Measurements from ENCODE around the gene CBFA2T2. TPM values are rescaled to one million over a fixed set of nuclear protein-coding genes. Genes with fewer than 3 reads are reported as not detected.
"Not testable (repeated sequence)": the region's sequence is repeated elsewhere in the genome, so short reads cannot be mapped to it uniquely, and the experiment has no call there.

CBFA2T2 gene
- total and polyA plus RNA-seq, 12 donors, result 5.3 to 16.7 (median 9.4) TPM

GRCh38 chr20:33444797-33445560 lies 44.9 kb upstream of the CBFA2T2 start:
- peak in 3 of 7 donors; percentile 26 to 42 (median 36) for DNase-seq
- WGBS, 4 donors, result 49 to 60% (median 52%) methylated on average over 4 of the region's 4 CpGs
- no peaks in the 10 kb centered on the region for H3K27me3 ChIP-seq
- no peaks in the 10 kb centered on the region for H3K9me3 ChIP-seq (replicated peaks in 1 of 3)
- peaks cover 4 to 17% of the 10 kb centered on the region in 2 donors for H3K4me1 ChIP-seq (replicated peaks in 1 of 2)
- H3K4me3 ChIP-seq, result peak overlapping the region in 2 of 4 donors; percentile 56 to 92
- intact Hi-C loops (cut with DNase I), result no loop called here
- H3K36me3 ChIP-seq (replicated peaks in 1 of 2), result no peaks in the 10 kb centered on the region
- no peak for TF ChIP-seq POLR2A (IDR thresholded peaks at IDR 0.05)
- peak in 2 of 6 experiments; percentile 14 to 26 for TF ChIP-seq CTCF (IDR thresholded peaks at IDR 0.05)
- H3K27ac ChIP-seq, result peak overlapping the region in 1 of 5 donors; percentile 65

- Histone ChIP-seq H3K27me3 (no peaks in the 10 kb centered on the region), H3K4me3 (no peak overlapping the region), H3K9me3 (replicated peaks in 1 of 3) (no peaks in the 10 kb centered on the region), H3K27ac (no peak overlapping the region), H3K36me3 (replicated peaks in 1 of 2) (no peaks in the 10 kb centered on the region), H3K4me1 (replicated peaks in 1 of 2) (peaks cover 4 to 16% of the 10 kb centered on the region in 2 donors)
- WGBS, 4 donors, result 76 to 89% (median 87%) methylated on average over 4 of the region's 4 CpGs
- intact Hi-C loops (cut with DNase I), result no loop called here
- TF ChIP-seq CTCF (IDR thresholded peaks at IDR 0.05) (no peak), POLR2A (IDR thresholded peaks at IDR 0.05) (no peak)
- no peak for DNase-seq
Measured at GRCh38 chr20:33445881-33446625, 43.8 kb upstream of the CBFA2T2 start.

- TF ChIP-seq CTCF (IDR thresholded peaks at IDR 0.05) (no peak), POLR2A (IDR thresholded peaks at IDR 0.05) (no peak)
- 58 to 70% (median 60%) methylated on average over 4 of the region's 4 CpGs for WGBS, 4 donors
- Histone ChIP-seq H3K4me3 (no peak overlapping the region), H3K27me3 (no peaks in the 10 kb centered on the region), H3K36me3 (replicated peaks in 1 of 2) (no peaks in the 10 kb centered on the region), H3K9me3 (replicated peaks in 1 of 3) (no peaks in the 10 kb centered on the region), H3K27ac (peak overlapping the region in 1 of 5 donors; percentile 21), H3K4me1 (replicated peaks in 1 of 2) (no peaks in the 10 kb centered on the region)
- intact Hi-C loops (cut with DNase I), result loop anchor here (5.0 to 10.0 kb wide), 3 partner anchors 196 to 284 kb away; partner anchors contain the start of genes C20orf144 (in 1 of the 2) and ZNF341 (in 1 of the 2)
- DNase-seq, result peak in 6 of 7 donors; percentile 37 to 64 (median 54)
Measured at GRCh38 chr20:33450867-33451266, 39.0 kb upstream of the CBFA2T2 start.

- DNase-seq, result peak; percentile 76 to 93 (median 84)
- not testable (repeated sequence) for H3K4me1 ChIP-seq (replicated peaks in 1 of 2); H3K27me3 ChIP-seq; H3K9me3 ChIP-seq (replicated peaks in 1 of 3); H3K27ac ChIP-seq; H3K36me3 ChIP-seq (replicated peaks in 1 of 2); H3K4me3 ChIP-seq
- 19 to 28% (median 22%) methylated on average over 5 of the region's 6 CpGs for WGBS, 4 donors
- intact Hi-C loops (cut with DNase I), result loop anchor here in 1 of 2 donors (10.0 kb wide), 1 partner anchor 278 kb away; the partner anchor contains the start of gene ZNF341
- TF ChIP-seq CTCF (IDR thresholded peaks at IDR 0.05), result peak; percentile 92 to 97 (median 93)
Measured at GRCh38 chr20:33456916-33457642, 32.8 kb upstream of the CBFA2T2 start.
